Sigmoid colon (tissue), 4 donors: ENCODE measurements around the gene MGST3.

ENCODE experiments used
- EP300 ChIP-seq, 4 donors: sonication (generic); formaldehyde crosslinking; IDR thresholded peaks; one replicate each; pipeline ENCODE4 v1.6.1; 2017; ENCODE audit warnings: antibody characterized with exemption in 4 of 4
- POLR2AphosphoS5 ChIP-seq, 4 donors: sonication (generic); formaldehyde crosslinking; IDR thresholded peaks; one replicate each; pipeline ENCODE4 v1.6.1; 2017; ENCODE audit warnings: antibody characterized with exemption in 4 of 4
- TF ChIP-seq, protein P1 (sequence below), 4 experiments: fragments of 450-650 bp in 3 of 4; fragments of 200-600 bp in 1 of 4; IDR thresholded peaks; one replicate each; pipeline ENCODE4 v1.5.1; 2016 to 2019; ENCODE audit warnings: antibody characterized with exemption in 4 of 4, mild to moderate bottlenecking in 3 of 4, moderate library complexity in 2 of 4

DNA sequence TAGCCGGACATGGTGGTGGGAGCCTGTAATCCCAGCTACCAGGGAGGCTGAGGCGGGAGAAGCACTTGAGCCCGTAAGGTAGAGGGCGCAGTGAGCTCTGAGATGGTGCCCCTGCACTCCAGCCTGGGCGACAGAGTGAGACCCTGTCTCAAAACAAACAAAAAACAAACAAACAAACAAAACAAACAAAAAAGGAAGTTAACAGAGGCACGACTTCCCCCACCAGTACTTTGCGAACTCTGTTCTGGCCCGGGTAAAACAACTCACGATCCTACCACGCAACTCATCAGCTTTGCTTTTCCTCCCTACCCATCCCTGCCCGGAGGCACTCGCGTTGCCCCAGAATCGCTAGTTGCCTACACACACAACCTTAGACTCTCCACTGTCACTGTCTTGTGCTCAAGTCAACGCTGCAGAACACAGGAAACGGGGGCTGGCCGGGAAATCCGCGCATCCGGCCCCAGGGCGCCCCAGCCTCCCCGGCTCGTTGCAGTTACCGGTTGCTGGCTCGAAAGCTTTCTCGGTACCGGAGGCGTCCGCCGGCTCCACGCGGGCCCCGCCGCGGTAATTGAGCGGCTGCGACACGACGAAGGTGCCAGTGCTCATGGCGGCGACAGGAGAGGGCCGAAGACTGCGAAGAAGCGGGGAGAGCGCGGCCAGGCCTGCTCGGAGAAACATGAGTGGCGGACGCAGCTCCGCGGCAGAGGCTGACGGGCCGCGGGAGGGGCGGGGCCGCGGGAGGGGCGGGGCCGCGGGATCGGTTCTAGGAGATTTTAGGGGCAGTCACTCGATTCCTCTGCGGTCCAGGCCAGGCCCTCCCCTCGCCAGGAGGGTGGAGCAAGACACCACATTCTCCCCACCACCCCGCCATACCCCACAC is 67.1 kb downstream of the MGST3 start, which contains the start of gene ALDH9A1:
- TF ChIP-seq, protein P1, sequence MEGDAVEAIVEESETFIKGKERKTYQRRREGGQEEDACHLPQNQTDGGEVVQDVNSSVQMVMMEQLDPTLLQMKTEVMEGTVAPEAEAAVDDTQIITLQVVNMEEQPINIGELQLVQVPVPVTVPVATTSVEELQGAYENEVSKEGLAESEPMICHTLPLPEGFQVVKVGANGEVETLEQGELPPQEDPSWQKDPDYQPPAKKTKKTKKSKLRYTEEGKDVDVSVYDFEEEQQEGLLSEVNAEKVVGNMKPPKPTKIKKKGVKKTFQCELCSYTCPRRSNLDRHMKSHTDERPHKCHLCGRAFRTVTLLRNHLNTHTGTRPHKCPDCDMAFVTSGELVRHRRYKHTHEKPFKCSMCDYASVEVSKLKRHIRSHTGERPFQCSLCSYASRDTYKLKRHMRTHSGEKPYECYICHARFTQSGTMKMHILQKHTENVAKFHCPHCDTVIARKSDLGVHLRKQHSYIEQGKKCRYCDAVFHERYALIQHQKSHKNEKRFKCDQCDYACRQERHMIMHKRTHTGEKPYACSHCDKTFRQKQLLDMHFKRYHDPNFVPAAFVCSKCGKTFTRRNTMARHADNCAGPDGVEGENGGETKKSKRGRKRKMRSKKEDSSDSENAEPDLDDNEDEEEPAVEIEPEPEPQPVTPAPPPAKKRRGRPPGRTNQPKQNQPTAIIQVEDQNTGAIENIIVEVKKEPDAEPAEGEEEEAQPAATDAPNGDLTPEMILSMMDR (IDR thresholded peaks at IDR 0.05), result peak in 3 of 4 experiments; percentile 12 to 46 (median 36)
- TF ChIP-seq POLR2AphosphoS5 (IDR thresholded peaks at IDR 0.05) (peak; percentile 93 to 98 (median 94)), EP300 (IDR thresholded peaks at IDR 0.05) (no peak)
